HepG2 (cell line): ENCODE data around the gene NTN5. TPM values are rescaled to one million over a fixed set of nuclear protein-coding genes. Genes with fewer than 3 reads are reported as not detected.
A peak's percentile ranks its signal among the peaks of the same experiment; 100 is the strongest.

Experiments used
- ATAC-seq: fragments of 200-7000 bp; cut with Tn5 transposase; 3 replicates; pipeline ENCODE4 v1.9.1; 2020; ENCODE audit warnings: mild to moderate bottlenecking, moderate library complexity
- BruUV-seq: library from RNA; stranded (reverse); fragments of 400-500 nt; replicated peaks from 2 replicates; lab custom pipeline; 2021; lab: Mats Ljungman, UMichigan
- CTCF ChIA-PET: fragments of 300-600 bp; formaldehyde crosslinking; extraction: SDS; loops from one replicate; lab custom pipeline; 2021; ENCODE audit warnings: low total read pairs, inconsistent platforms, low intra/inter-chr PET ratio; lab: Yijun Ruan, JAX
- POLR2A ChIA-PET: fragments of 350-600 bp; sonication (Branson Sonifier 250); formaldehyde crosslinking; loops from one replicate; lab custom pipeline; 2020; ENCODE audit warnings: antibody characterized with exemption, inconsistent platforms; lab: Yijun Ruan, JAX
- DNase-seq: peaks from one replicate; pipeline ENCODE4 v3.0.0-alpha.2; 2015; ENCODE audit warnings: low spot score
- FAIRE-seq: peaks from 3 replicates; lab custom pipeline; 2011; peaks lifted over from hg19 to GRCh38; lab: Jason Lieb, UNC
- H2AFZ ChIP-seq: one replicate; pipeline ENCODE4 v1.6.1; 2011; ENCODE audit warnings: low read length, inconsistent platforms
- H3K27ac ChIP-seq: fragments of 300-600 bp; 3 replicates; pipeline ENCODE4 v1.8.0; 2011; ENCODE audit warnings: mixed run types, mild to moderate bottlenecking, mixed read lengths, low read length, inconsistent platforms; ENCODE audit not compliant: insufficient read depth; ENCODE audit errors: extremely low read length
- H3K27me3 ChIP-seq, 2 experiments: fragments of 200-600 bp in 1 of 2; 2 replicates in 1 of 2; 3 replicates in 1 of 2; pipeline versions ENCODE4 v1.6.0 to v1.8.0; 2011; ENCODE audit warnings: low read length in 2 of 2, mild to moderate bottlenecking in 2 of 2, moderate library complexity in 2 of 2, inconsistent platforms in 1 of 2; ENCODE audit not compliant: insufficient read depth in 2 of 2, control insufficient read depth in 1 of 2
- H3K36me3 ChIP-seq, 2 experiments: fragments of 200-600 bp in 1 of 2; replicated peaks in 1 of 2; 2 replicates in 1 of 2; 3 replicates in 1 of 2; pipeline versions ENCODE4 v1.5.1 to v1.8.0; 2011; ENCODE audit warnings: low read length in 2 of 2, inconsistent platforms in 1 of 2; ENCODE audit not compliant: insufficient read depth in 2 of 2, control insufficient read depth in 1 of 2
- H3K4me1 ChIP-seq: 2 replicates; pipeline ENCODE4 v1.5.1; 2012; ENCODE audit warnings: low read length, inconsistent platforms; ENCODE audit not compliant: insufficient read depth
- H3K4me2 ChIP-seq: 2 replicates; pipeline ENCODE4 v1.6.0; 2011; ENCODE audit warnings: low read depth, low read length, inconsistent platforms
- H3K4me3 ChIP-seq, 3 experiments: fragments of 200-600 bp in 1 of 3; sonication (generic), shearing (Covaris generic) in 1 of 3; replicated peaks in 1 of 3; 2 replicates each; pipeline ENCODE4 v1.5.1; 2011 to 2016; ENCODE audit warnings: low read length in 3 of 3, inconsistent platforms in 2 of 3, low read depth in 2 of 3, mild to moderate bottlenecking in 2 of 3, control low read depth in 1 of 3, mixed read lengths in 1 of 3; ENCODE audit not compliant: insufficient read depth in 1 of 3
- H3K79me2 ChIP-seq: one replicate; pipeline ENCODE4 v1.6.1; 2011; ENCODE audit warnings: low read length, inconsistent platforms; ENCODE audit not compliant: insufficient read depth
- H3K9ac ChIP-seq: 2 replicates; pipeline ENCODE4 v1.6.0; 2011; ENCODE audit warnings: mild to moderate bottlenecking, low read depth, low read length, inconsistent platforms; ENCODE audit not compliant: insufficient read depth
- H3K9me3 ChIP-seq: 2 replicates; pipeline ENCODE4 v1.5.1; 2012; ENCODE audit warnings: mild to moderate bottlenecking, low read length
- H4K20me1 ChIP-seq: 2 replicates; pipeline ENCODE4 v1.6.0; 2011; ENCODE audit warnings: inconsistent platforms, mild to moderate bottlenecking, low read length, moderate library complexity; ENCODE audit not compliant: insufficient read depth
- AGO2 ChIP-seq: fragments of 200-400 bp; formaldehyde crosslinking; optimal IDR thresholded peaks from 2 replicates; pipeline ENCODE3; 2017; ENCODE audit warnings: mild to moderate bottlenecking, low read depth, low read length, moderate library complexity
- BRD4 ChIP-seq: sonication (generic); formaldehyde crosslinking; IDR thresholded peaks from 2 replicates; pipeline ENCODE4 v1.4.0; 2020; ENCODE audit warnings: missing genetic modification reagents
- GLI4 ChIP-seq: sonication (generic); formaldehyde crosslinking; IDR thresholded peaks from 2 replicates; pipeline ENCODE4 v1.5.1; 2020; ENCODE audit warnings: missing genetic modification reagents, mild to moderate bottlenecking, moderate library complexity, borderline replicate concordance
- IKZF1 ChIP-seq: fragments of 450-650 bp; IDR thresholded peaks from 2 replicates; pipeline ENCODE4 v1.7.1; 2016
- KMT2A ChIP-seq: sonication (generic); formaldehyde crosslinking; IDR thresholded peaks from 2 replicates; pipeline ENCODE4 v1.4.0; 2020; ENCODE audit warnings: missing genetic modification reagents
- KMT2B ChIP-seq: IDR thresholded peaks from 2 replicates; pipeline ENCODE4 v1.6.1; 2016; ENCODE audit warnings: missing genetic modification reagents, missing compliant biosample characterization
- MAFF ChIP-seq: IDR thresholded peaks from 2 replicates; pipeline ENCODE4 v1.6.1; 2011; ENCODE audit warnings: low read depth, low read length, improper control_type of control experiment
- MAFK ChIP-seq, 2 experiments: IDR thresholded peaks in 1 of 2; conservative IDR thresholded peaks in 1 of 2; 2 replicates each; pipeline ENCODE4 v1.6.1; 2011; ENCODE audit warnings: improper control_type of control experiment in 2 of 2, low read length in 2 of 2
- SETDB1 ChIP-seq: sonication (generic); formaldehyde crosslinking; IDR thresholded peaks from 2 replicates; pipeline ENCODE4 v1.5.1; 2020; ENCODE audit warnings: missing genetic modification reagents, mild to moderate bottlenecking, borderline replicate concordance
- ZFP82 ChIP-seq: sonication (generic); formaldehyde crosslinking; IDR thresholded peaks from 2 replicates; pipeline ENCODE4 v1.5.1; 2020; ENCODE audit warnings: mild to moderate bottlenecking, missing genetic modification reagents, borderline replicate concordance
- ZNF670 ChIP-seq: sonication (generic); formaldehyde crosslinking; IDR thresholded peaks from 2 replicates; pipeline ENCODE4 v1.8.0; 2022; ENCODE audit warnings: mild to moderate bottlenecking, missing genetic modification reagents, borderline replicate concordance
- ZNF672 ChIP-seq: sonication (generic); formaldehyde crosslinking; IDR thresholded peaks from 2 replicates; pipeline ENCODE4 v1.8.1; 2022; ENCODE audit warnings: missing genetic modification reagents
- ZNF747 ChIP-seq: sonication (generic); formaldehyde crosslinking; IDR thresholded peaks from 2 replicates; pipeline ENCODE4 v1.8.1; 2023; ENCODE audit warnings: missing genetic modification reagents, mild to moderate bottlenecking, borderline replicate concordance
- ZNF776 ChIP-seq: sonication (generic); formaldehyde crosslinking; IDR thresholded peaks from 2 replicates; pipeline ENCODE4 v1.4.0; 2020; ENCODE audit warnings: mild to moderate bottlenecking, missing genetic modification reagents
- WGBS: methylation state at CpG from one replicate; pipeline ENCODE4 v1.1.6; 2017; ENCODE audit warnings: low lambda C conversion rate; 5-methylcytosine and 5-hydroxymethylcytosine counted together
- in situ Hi-C: cut with HindIII; loops from 2 replicates; pipeline ENCODE4 v1.10.0; 2017; ENCODE audit warnings: low pct_unique_long_range_greater_than_20kb; ENCODE audit not compliant: extremely low pct_ligation_motif_present
- intact Hi-C: fragments of 100-400 bp; cut with micrococcal nuclease; formaldehyde crosslinking; loops from one replicate; pipeline ENCODE4 v1.10.0; 2022; ENCODE audit not compliant: unreplicated experiment
- polyA plus RNA-seq, 8 experiments: library from polyadenylated mRNA; depleted of rRNA in 3 of 8; stranded (reverse) in 7 of 8; unstranded in 1 of 8; fragments of >200 nt; fragmentation: Illumina TruSeq in 4 of 8; extraction: Trizol in 4 of 8; gene quantifications; 2 replicates each; pipeline versions ENCODE4 v1.2.1 to v1.2.3, GENCODE V29; 2011 to 2016; ENCODE audit warnings: low read depth in 4 of 8, missing spikeins in 1 of 8, mixed read lengths in 1 of 8; ENCODE audit not compliant: insufficient read depth in 1 of 8
- total RNA-seq, 5 experiments: library from RNA; depleted of rRNA; stranded (reverse); fragments of >200 nt; fragmentation: Illumina TruSeq; extraction: Trizol; gene quantifications; 2 replicates each; pipeline ENCODE4 v1.2.3, GENCODE V29; 2016; ENCODE audit warnings: low read depth in 1 of 5
- TF ChIP-seq, protein P1 (sequence below): IDR thresholded peaks from 2 replicates; pipeline ENCODE4 v1.6.1; 2016; ENCODE audit warnings: mild to moderate bottlenecking, missing biosample characterization, missing genetic modification reagents
- TF ChIP-seq, protein P2 (sequence below): sonication (generic); formaldehyde crosslinking; IDR thresholded peaks from 2 replicates; pipeline ENCODE4 v1.4.0; 2020; ENCODE audit warnings: missing genetic modification reagents

Gene NTN5
- total and polyA plus RNA-seq, 2 of the 13 experiments (the other 11 are each of a cell fraction or from before 2014, with no cell fraction given), result 0.05 TPM; not detected in 1

DNA sequence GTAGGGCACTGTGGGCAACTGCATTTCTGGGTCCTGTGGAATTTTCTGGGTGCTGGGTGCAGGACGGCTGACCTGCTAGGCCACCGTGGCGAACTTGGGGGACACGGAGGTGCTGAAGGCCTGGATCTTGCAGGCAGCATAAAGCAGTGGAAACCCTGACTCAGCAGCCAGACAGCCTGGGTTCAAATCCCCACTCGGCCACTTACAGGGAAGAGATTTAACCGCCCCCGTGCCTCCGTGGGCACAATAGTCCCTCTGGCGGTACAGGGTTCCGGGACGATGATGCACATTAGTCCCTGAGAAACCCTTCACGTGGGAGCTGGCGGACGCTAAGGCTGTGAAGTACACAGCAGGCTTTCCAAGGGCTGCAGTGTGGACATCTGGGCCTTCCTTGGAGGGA, 60.9 kb downstream of the NTN5 start:
- intact Hi-C loops, result no loop called here

More for the DNA sequence above, 60.9 kb downstream of the NTN5 start:
- DNase-seq (no peak), FAIRE-seq (no peak), ATAC-seq (no peak)
- in situ Hi-C loops, result no loop called here
- H3K9ac ChIP-seq, result no peak overlapping the region
- H3K4me1 ChIP-seq, result peaks cover 35% of the 10 kb centered on the region
- peaks cover 7% of the 10 kb centered on the region for H3K79me2 ChIP-seq
- H3K4me3 ChIP-seq, result no peak overlapping the region
- no peaks in the 10 kb centered on the region for H3K27me3 ChIP-seq
- no TSS peak for BruUV-seq
- no peaks in the 10 kb centered on the region for H3K9me3 ChIP-seq
- no peak overlapping the region for H2AFZ ChIP-seq
- POLR2A ChIA-PET, result no interaction called here
- CTCF ChIA-PET, result no interaction called here
- no peak overlapping the region for H3K27ac ChIP-seq
- no peak overlapping the region for H3K4me2 ChIP-seq
- H4K20me1 ChIP-seq, result peaks cover 22% of the 10 kb centered on the region; the same call in 1 of the 2 replicates
- peaks cover 12 to 19% of the 10 kb centered on the region in 2 experiments for H3K36me3 ChIP-seq
- WGBS, result 77% methylated on average over 7 of the region's 14 CpGs
- TF ChIP-seq IKZF1 (no peak), ZNF670 (no peak), MAFF (peak; percentile 21; the same call in 1 of the 2 replicates), ZNF672 (no peak), SETDB1 (no peak), ZNF776 (no peak), AGO2 (peak; percentile 36), ZNF747 (CRISPR knock-in tag) (no peak), KMT2A (CRISPR knock-in tag) (no peak), MAFK (conservative IDR thresholded peaks at IDR 0.05 in 1 of 2, IDR thresholded peaks at IDR 0.05 in 1 of 2; ENCODE audit: low read length in 2 of 2) (peak in 1 of 2 experiments; percentile 40; a peak in 3 of 4 replicates), ZFP82 (CRISPR knock-in tag) (no peak), BRD4 (CRISPR knock-in tag) (no peak), GLI4 (no peak), KMT2B (CRISPR knock-in tag) (no peak)
- TF ChIP-seq, protein P1, sequence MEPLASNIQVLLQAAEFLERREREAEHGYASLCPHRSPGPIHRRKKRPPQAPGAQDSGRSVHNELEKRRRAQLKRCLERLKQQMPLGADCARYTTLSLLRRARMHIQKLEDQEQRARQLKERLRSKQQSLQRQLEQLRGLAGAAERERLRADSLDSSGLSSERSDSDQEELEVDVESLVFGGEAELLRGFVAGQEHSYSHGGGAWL, result no peak
- TF ChIP-seq, protein P2, sequence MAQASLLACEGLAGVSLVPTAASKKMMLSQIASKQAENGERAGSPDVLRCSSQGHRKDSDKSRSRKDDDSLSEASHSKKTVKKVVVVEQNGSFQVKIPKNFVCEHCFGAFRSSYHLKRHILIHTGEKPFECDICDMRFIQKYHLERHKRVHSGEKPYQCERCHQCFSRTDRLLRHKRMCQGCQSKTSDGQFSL (CRISPR knock-in tag), result no peak

Other genes starting within 250 kb of the NTN5 start
- 46.6 and 52.3 TPM in 2 replicates for gene GRWD1, start 227.0 kb downstream of the NTN5 start, total RNA-seq (2016; rRNA removed; fragmentation: Illumina TruSeq; extraction: Trizol)
- gene GRWD1, start 227.0 kb downstream of the NTN5 start, polyA plus RNA-seq (2011; rRNA removed), result 10.8 and 13.4 TPM in 2 replicates
- 0.17 and 0.20 TPM in 2 replicates for gene KCNJ14, start 217.4 kb downstream of the NTN5 start, total RNA-seq (2016; rRNA removed; fragmentation: Illumina TruSeq; extraction: Trizol)
- 0.46 and 0.51 TPM in 2 replicates for gene KCNJ14, start 217.4 kb downstream of the NTN5 start, polyA plus RNA-seq (2011; rRNA removed)
- 9.6 and 16.5 TPM in 2 replicates for gene CYTH2, start 203.6 kb downstream of the NTN5 start, total RNA-seq (2016; rRNA removed; fragmentation: Illumina TruSeq; extraction: Trizol)
- gene CYTH2, start 203.6 kb downstream of the NTN5 start, polyA plus RNA-seq (2011; rRNA removed), result 39.3 and 48.3 TPM in 2 replicates
- 0.22 and 0.29 TPM in 2 replicates for gene LMTK3, start 161.2 kb downstream of the NTN5 start, total RNA-seq (2016; rRNA removed; fragmentation: Illumina TruSeq; extraction: Trizol)
- gene LMTK3, start 161.2 kb downstream of the NTN5 start, polyA plus RNA-seq (2011; rRNA removed), result 0.18 and 0.30 TPM in 2 replicates
- gene SULT2B1, start 120.8 kb downstream of the NTN5 start, total RNA-seq (2016; rRNA removed; fragmentation: Illumina TruSeq; extraction: Trizol), result not detected in 2 replicates
- gene SULT2B1, start 120.8 kb downstream of the NTN5 start, polyA plus RNA-seq (2011; rRNA removed), result 0.07 and 0.13 TPM in 2 replicates
- not detected in 2 replicates for gene SPACA4, start 66.3 kb downstream of the NTN5 start, total RNA-seq (2016; rRNA removed; fragmentation: Illumina TruSeq; extraction: Trizol)
- gene SPACA4, start 66.3 kb downstream of the NTN5 start, polyA plus RNA-seq (2011; rRNA removed), result not detected in 2 replicates
- 0.60 TPM in 1 of 2 replicates, not detected in the other for gene FAM83E, start 57.9 kb downstream of the NTN5 start, total RNA-seq (2016; rRNA removed; fragmentation: Illumina TruSeq; extraction: Trizol)
- 0.13 and 0.18 TPM in 2 replicates for gene FAM83E, start 57.9 kb downstream of the NTN5 start, polyA plus RNA-seq (2011; rRNA removed)
- gene RPL18, start 53.8 kb downstream of the NTN5 start, total RNA-seq (2016; rRNA removed; fragmentation: Illumina TruSeq; extraction: Trizol), result 1,485 and 1,498 TPM in 2 replicates
- 1,639 and 1,894 TPM in 2 replicates for gene RPL18, start 53.8 kb downstream of the NTN5 start, polyA plus RNA-seq (2011; rRNA removed)
- 11.1 and 14.4 TPM in 2 replicates for gene SPHK2, start 53.5 kb downstream of the NTN5 start, total RNA-seq (2016; rRNA removed; fragmentation: Illumina TruSeq; extraction: Trizol)
- gene SPHK2, start 53.5 kb downstream of the NTN5 start, polyA plus RNA-seq (2011; rRNA removed), result 2.9 and 4.5 TPM in 2 replicates
- 5.5 and 5.8 TPM in 2 replicates for gene DBP, start 35.6 kb downstream of the NTN5 start, total RNA-seq (2016; rRNA removed; fragmentation: Illumina TruSeq; extraction: Trizol)
- 1.7 and 2.1 TPM in 2 replicates for gene DBP, start 35.6 kb downstream of the NTN5 start, polyA plus RNA-seq (2011; rRNA removed)
- gene CA11, start 26.8 kb downstream of the NTN5 start, total RNA-seq (2016; rRNA removed; fragmentation: Illumina TruSeq; extraction: Trizol), result 0.24 and 0.58 TPM in 2 replicates
- gene CA11, start 26.8 kb downstream of the NTN5 start, polyA plus RNA-seq (2011; rRNA removed), result 0.41 and 1.4 TPM in 2 replicates
- gene FUT2, start 23.0 kb upstream of the NTN5 start, total RNA-seq (2016; rRNA removed; fragmentation: Illumina TruSeq; extraction: Trizol), result 0.07 TPM in 1 of 2 replicates, not detected in the other
- 0.10 TPM in 1 of 2 replicates, not detected in the other for gene FUT2, start 23.0 kb upstream of the NTN5 start, polyA plus RNA-seq (2011; rRNA removed)
- 2.0 and 2.2 TPM in 2 replicates for gene MAMSTR, start 46.7 kb upstream of the NTN5 start, total RNA-seq (2016; rRNA removed; fragmentation: Illumina TruSeq; extraction: Trizol)
- gene MAMSTR, start 46.7 kb upstream of the NTN5 start, polyA plus RNA-seq (2011; rRNA removed), result 2.4 and 2.7 TPM in 2 replicates
- gene RASIP1, start 67.6 kb upstream of the NTN5 start, total RNA-seq (2016; rRNA removed; fragmentation: Illumina TruSeq; extraction: Trizol), result 0.44 and 0.49 TPM in 2 replicates
- 0.58 and 1.1 TPM in 2 replicates for gene RASIP1, start 67.6 kb upstream of the NTN5 start, polyA plus RNA-seq (2011; rRNA removed)
- 0.22 TPM in 1 of 2 replicates, not detected in the other for gene IZUMO1, start 73.9 kb upstream of the NTN5 start, total RNA-seq (2016; rRNA removed; fragmentation: Illumina TruSeq; extraction: Trizol)
- 0.07 and 0.16 TPM in 2 replicates for gene IZUMO1, start 73.9 kb upstream of the NTN5 start, polyA plus RNA-seq (2011; rRNA removed)
- 0.07 TPM in 2 replicates for gene FUT1, start 79.6 kb upstream of the NTN5 start, total RNA-seq (2016; rRNA removed; fragmentation: Illumina TruSeq; extraction: Trizol)
- 1.1 and 1.5 TPM in 2 replicates for gene FUT1, start 79.6 kb upstream of the NTN5 start, polyA plus RNA-seq (2011; rRNA removed)
- not detected in 2 replicates for gene FGF21, start 82.5 kb upstream of the NTN5 start, total RNA-seq (2016; rRNA removed; fragmentation: Illumina TruSeq; extraction: Trizol)
- gene FGF21, start 82.5 kb upstream of the NTN5 start, polyA plus RNA-seq (2011; rRNA removed), result 0.17 TPM in 2 replicates
- gene BCAT2, start 138.0 kb upstream of the NTN5 start, total RNA-seq (2016; rRNA removed; fragmentation: Illumina TruSeq; extraction: Trizol), result 2.3 and 2.5 TPM in 2 replicates
- gene BCAT2, start 138.0 kb upstream of the NTN5 start, polyA plus RNA-seq (2011; rRNA removed), result 3.6 TPM in 2 replicates
- gene HSD17B14, start 163.5 kb upstream of the NTN5 start, total RNA-seq (2016; rRNA removed; fragmentation: Illumina TruSeq; extraction: Trizol), result 0.53 and 0.58 TPM in 2 replicates
- 1.2 and 1.8 TPM in 2 replicates for gene HSD17B14, start 163.5 kb upstream of the NTN5 start, polyA plus RNA-seq (2011; rRNA removed)
- gene PLEKHA4, start 195.6 kb upstream of the NTN5 start, total RNA-seq (2016; rRNA removed; fragmentation: Illumina TruSeq; extraction: Trizol), result 4.3 and 6.0 TPM in 2 replicates
- gene PLEKHA4, start 195.6 kb upstream of the NTN5 start, polyA plus RNA-seq (2011; rRNA removed), result 4.8 and 6.0 TPM in 2 replicates
- gene PPP1R15A, start 199.4 kb upstream of the NTN5 start, total RNA-seq (2016; rRNA removed; fragmentation: Illumina TruSeq; extraction: Trizol), result 7.8 and 18.5 TPM in 2 replicates
- 15.2 and 15.6 TPM in 2 replicates for gene PPP1R15A, start 199.4 kb upstream of the NTN5 start, polyA plus RNA-seq (2011; rRNA removed)
- not detected in 2 replicates for gene TULP2, start 225.7 kb upstream of the NTN5 start, total RNA-seq (2016; rRNA removed; fragmentation: Illumina TruSeq; extraction: Trizol)
- gene TULP2, start 225.7 kb upstream of the NTN5 start, polyA plus RNA-seq (2011; rRNA removed), result 0.04 and 0.08 TPM in 2 replicates
- 34.3 and 82.3 TPM in 2 replicates for gene NUCB1, start 227.3 kb upstream of the NTN5 start, total RNA-seq (2016; rRNA removed; fragmentation: Illumina TruSeq; extraction: Trizol)
- gene NUCB1, start 227.3 kb upstream of the NTN5 start, polyA plus RNA-seq (2011; rRNA removed), result 106 and 144 TPM in 2 replicates